Stimulated activated CD4-positive, alpha-beta T cell treated with anti-CD3 and anti-CD28 coated beads, Interleukin-2, amount 100 ng/mL, for 4 hours (primary cell): ENCODE results near the gene MXD3.
"Not testable (repeated sequence)": the region's sequence is repeated elsewhere in the genome, so short reads cannot be mapped to it uniquely, and the experiment has no call there.

Experiments
- DNase-seq: peaks from one replicate; pipeline ENCODE4 v3.0.0-alpha.2; 2020; ENCODE audit warnings: low read depth

Gene MXD3

DNA sequence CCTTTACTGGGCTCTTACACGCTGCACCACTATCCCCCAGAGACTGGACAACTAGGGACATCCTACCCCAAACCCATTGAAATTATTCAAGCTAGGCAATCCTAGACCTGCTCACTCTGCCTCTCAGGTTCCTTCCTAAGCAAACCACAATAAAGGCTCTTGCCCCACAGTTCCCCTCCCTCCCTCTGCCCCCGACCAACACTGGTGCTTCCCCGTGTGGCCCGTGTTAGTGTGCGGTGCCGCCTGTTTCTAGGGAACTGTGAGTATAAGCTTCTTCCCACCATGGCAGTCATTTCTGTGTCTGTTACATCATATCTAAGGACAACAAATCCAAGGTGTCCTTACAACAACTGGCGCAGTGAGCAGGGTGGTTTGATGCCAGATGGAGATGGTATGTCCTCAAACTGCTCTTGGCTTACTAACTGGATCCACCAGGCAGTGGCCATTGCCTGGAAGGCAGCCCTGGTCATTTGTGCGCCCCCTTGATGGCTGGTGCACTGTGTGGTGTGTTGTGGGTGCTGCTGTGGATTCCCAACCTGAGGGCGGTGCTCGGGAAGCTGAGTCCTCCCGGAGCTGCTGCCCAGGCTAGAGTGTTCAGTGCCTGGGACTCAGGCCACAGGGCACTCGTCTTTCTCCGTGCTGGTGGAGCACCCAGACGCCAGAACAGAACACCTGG is 8.4 kb upstream of the MXD3 start:
- DNase-seq = no peak

DNA sequence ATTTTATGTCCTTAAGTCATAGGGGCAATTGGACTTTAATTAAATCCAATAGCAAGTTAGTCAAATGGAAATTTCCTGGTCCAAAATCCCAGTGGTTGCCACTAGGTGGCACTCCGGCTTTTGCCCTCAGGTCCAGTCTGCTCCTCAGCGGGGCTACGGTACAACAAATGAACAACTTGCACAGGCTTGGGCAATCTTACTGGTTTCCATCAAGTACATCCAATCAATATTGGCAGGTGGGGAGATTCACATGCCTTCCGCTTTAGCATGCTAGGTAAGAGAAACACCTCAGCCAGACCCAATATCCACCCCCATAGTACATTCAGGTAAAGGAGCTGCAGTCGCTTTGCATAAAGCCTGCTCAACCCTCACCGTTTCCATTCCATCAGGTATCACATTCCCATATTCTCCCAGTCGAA is 6.3 kb upstream of the MXD3 start:
- DNase-seq = peak; percentile 67

GRCh38 chr5:177316005-177316404 is 4.3 kb upstream of the MXD3 start:
- no peak for DNase-seq

DNA sequence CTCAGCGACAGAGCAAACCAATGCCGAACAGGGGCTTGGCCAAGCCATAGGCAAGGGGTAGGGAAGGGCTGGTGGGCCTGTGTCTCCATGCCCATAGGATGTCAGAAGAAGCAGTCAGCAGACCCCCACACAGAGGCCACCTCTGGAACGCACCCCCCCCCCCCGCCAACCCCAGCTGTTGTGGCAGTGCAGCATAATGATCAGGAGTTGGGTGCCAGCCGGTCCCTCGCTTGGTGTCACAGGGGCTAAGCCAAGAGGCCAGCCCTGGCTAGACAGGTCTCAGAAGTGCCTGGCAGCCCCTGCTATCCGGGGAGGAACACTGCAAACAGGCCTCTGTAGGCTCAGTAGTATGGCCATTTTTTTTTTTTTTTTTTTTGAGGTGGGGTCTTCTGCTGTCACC is 3.7 kb upstream of the MXD3 start:
- no peak for DNase-seq

GRCh38 chr5:177314376-177315342 is 3.0 kb upstream of the MXD3 start:
- DNase-seq = no peak

DNA sequence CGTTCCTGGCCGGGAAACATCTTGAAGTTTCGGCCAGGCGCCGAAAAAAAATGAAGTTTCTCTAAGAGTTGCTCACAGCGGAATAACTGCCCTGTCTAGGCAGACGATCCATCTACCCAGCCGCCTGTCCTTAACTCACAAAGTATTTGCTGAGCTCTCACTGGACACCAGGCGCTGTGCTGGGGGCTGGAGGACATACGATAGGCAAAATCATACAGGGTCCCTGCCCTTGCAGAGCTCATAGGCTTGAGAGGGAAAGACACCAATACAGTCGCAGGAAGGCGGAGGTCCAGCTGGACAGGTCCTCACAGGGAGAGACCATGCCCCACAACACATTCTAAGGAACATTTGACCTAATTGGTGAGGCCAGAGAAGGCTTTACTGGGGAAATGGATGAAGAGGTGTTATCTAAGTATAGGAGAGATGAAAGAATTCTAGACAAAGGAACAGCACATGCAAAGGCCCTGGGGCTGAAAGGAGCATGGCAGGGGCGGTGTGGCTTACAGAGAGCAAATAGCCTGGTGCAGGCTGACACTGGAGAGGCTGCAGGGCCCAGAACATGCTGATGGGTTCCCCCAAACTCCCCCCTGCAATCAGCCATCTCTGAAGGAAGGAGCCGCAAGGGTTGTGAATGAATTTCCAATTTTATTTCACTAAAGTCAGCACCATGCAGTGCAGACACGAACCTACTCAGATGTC is 2.0 kb upstream of the MXD3 start:
- no peak for DNase-seq

- DNase-seq = no peak
Measured at GRCh38 chr5:177312649-177313181, 1.0 kb upstream of the MXD3 start.

DNA sequence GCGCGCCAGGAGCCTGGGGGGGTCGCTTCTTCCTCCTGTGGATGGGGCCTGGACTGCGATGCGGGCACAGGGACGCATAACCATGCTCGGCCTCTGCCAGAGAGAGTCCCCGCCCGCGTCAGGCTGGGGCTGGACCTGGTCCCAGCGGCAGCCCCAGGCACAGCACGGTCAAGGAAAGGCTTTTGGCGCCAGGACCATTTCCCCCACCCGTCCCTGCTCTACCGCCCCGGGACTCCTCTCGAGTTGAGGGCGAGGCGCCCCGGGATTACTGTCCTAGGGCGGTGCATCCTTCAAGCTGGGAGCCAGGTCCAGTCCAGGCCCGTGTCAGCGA is 341 bp downstream of the MXD3 start:
- DNase-seq = no peak

DNA sequence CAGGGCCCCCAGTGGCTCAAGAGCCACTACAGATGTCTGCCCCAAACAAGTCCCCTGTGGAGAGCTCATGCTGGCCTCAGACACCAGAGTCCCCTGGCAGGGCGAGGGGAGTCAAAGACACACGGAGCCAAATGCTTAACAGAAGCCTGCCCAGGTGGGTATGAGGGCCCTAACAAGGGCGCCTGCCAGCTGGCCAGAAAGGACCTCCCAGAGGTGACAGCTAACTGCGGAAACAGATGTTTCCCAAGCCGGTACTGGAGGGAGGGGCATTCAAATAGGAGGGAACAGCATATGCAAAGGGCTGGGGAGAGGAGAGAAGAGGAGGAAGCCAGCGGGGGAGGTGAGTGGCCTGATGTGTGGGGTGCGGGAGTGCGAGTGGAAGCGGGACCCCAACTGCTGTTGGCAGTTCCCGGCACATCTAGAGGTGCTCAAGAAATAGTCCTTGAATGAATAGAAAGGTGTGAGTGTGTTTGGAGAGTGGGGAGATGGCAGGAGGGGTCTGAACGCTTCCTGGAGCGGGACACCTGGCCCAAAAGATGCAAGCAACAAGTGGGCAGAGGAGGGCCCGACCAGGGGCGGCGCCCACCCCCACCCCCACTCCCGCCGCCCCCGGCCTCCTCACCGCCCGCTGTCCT is 824 bp downstream of the MXD3 start:
- no peak for DNase-seq

GRCh38 chr5:177310332-177310731 is 1.4 kb downstream of the MXD3 start:
- no peak for DNase-seq

DNA sequence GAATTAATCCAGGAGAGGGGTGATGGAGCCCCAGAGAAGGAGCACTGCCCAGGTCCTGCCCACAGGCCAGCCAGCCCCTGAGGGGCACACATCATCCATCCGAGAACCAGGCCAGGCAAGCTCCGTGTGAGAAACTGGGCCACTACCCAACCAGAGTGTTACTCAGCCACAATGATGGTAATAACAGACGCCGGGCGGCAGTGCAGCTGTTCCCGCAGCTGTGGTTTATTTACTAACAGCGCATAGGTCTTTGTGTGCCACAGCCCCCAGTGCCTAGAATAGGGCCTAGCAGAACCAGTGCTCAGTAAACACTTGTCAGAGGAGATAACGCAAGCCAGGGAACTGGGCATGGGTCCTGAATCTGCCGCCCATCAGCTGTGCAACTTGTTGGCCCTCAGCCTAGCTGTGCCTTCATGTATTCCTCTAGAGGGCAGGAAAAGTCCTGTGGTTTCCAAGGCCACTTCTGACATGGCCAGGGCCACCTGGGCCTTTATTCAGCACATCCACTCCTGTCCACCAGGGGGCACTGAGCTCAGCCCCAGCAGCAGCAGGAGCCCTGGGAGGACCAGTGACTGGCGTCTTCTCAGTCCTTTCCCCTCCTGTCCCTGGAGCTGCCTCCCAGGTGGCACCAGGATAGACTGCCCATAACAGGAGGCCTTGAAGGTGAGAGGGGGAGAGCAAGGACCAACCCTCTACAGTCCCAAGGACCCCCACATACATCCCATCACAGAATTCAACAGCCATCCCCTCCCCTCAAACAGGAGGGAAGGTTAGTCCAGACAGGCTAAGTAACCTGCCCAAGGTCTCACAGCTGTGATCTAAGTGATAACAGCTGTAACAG is 2.1 kb downstream of the MXD3 start:
- DNase-seq = peak; percentile 55

DNA sequence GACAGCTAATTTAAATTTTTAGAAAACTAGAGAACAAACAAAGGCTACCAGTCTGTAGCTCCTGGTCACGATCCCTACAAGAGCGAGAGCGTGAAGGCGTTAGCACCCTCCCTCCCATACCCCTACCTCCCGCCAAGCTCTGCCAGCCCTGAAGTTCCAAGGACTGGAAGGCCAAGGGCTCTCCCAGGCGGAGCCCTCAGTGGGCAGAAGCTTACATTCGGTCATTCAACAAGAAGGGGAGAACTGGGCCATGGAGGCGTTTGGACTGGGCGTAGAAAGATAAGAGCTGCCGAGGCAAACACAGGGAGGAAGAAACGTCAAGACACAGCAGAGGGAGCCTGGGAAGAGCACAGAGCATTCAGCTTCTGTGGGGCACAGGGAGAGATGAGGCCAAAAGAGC is 3.0 kb downstream of the MXD3 start:
- DNase-seq = no peak

DNA sequence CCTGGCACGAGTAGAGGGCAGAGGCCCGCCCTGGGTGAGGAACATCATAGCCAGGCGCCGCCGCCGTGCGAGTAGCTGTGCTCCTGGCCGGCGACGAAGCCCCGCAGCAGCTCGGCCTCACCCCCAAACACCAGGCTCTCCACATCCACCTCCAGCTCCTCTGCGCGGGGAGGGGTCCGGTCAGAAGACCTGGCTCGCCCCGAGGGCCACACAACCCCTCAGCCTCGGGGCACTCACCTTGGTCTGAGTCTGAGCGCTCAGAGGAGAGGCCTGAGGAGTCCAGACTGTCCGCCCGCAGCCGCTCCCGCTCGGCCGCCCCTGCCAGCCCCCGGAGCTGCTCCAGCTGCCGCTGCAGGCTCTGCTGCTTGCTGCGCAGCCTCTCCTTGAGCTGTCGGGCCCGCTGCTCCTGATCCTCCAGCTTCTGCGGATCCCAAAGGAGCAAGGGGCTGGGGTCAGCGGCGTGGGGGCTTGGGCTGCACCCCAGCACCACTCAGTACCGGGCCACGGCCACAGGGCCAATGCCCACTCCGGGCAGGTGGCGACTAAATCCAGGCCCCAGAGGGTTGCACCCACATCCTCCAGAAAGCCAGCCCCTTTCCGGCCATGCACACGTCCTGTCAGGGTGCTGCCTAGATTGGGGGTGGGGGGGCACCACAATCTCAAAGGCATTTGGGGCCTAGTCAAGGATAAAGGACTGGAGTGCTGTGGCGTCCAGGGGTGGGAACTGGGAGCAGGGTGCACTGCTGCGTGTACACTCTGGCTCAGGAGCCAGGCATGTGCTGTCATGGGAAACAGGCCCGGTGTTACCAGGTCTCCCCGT is 3.9 kb downstream of the MXD3 start:
- DNase-seq = no peak

GRCh38 chr5:177306674-177307543 is 4.8 kb downstream of the MXD3 start:
- DNase-seq = no peak

GRCh38 chr5:177306103-177306640 is 5.5 kb downstream of the MXD3 start:
- DNase-seq = not testable (repeated sequence)

DNA sequence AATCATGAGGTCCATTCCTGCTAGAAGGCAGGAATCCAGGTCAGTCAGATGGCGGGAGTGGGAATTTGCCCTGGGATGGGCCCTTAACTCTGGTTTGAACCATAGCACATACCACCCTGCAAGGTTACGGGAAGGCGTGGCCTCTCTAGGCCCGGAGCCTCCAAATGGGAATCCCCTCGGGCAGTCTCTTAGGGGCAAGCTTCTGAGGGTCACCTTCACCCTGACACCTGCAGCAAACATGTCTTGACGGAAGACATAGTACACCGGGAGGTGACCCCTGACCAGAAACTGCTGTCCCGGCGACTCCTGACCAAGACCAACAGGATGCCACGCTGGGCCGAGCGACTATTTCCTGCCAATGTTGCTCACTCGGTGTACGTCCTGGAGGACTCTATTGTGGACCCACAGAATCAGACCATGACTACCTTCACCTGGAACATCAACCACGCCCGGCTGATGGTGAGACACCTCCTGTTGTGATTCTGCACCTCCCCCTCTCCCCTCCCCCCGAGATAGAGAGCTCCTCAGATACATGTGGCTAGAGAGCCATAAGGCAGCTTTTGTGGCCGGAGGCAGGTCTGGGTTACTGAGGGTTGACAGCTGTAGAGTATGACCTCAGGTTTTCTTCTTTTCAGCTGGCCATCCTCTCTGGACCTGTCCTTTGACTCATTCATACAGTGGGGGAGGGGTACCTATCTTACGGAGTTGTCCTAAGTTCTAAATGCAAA is 7.1 kb downstream of the MXD3 start:
- DNase-seq = no peak

GRCh38 chr5:177303925-177304391 is 7.7 kb downstream of the MXD3 start:
- no peak for DNase-seq
